Liver (tissue), 3 donors: ENCODE measurements around the gene ZNF32.

ENCODE experiments used
- EGR1 ChIP-seq, 2 donors: IDR thresholded peaks; 2 replicates each; pipeline ENCODE4 v1.6.1; 2016 to 2018; ENCODE audit warnings: antibody characterized with exemption in 2 of 2, low read depth in 2 of 2
- FOXA2 ChIP-seq: IDR thresholded peaks from 2 replicates; pipeline ENCODE4 v1.6.1; 2016; ENCODE audit warnings: antibody characterized with exemption
- GABPA ChIP-seq, 2 donors: IDR thresholded peaks in 1 of 2; conservative IDR thresholded peaks in 1 of 2; 2 replicates each; pipeline ENCODE4 v1.6.1; 2016; ENCODE audit warnings: antibody characterized with exemption in 2 of 2, mild to moderate bottlenecking in 1 of 2, moderate library complexity in 1 of 2
- HNF4A ChIP-seq, 2 donors: conservative IDR thresholded peaks; 2 replicates each; pipeline ENCODE4 v1.6.1; 2016; ENCODE audit warnings: antibody characterized with exemption in 2 of 2, mild to moderate bottlenecking in 2 of 2
- HNF4G ChIP-seq: IDR thresholded peaks from 2 replicates; pipeline ENCODE4 v1.6.1; 2016; ENCODE audit warnings: antibody characterized with exemption
- JUND ChIP-seq, 2 donors: IDR thresholded peaks; 2 replicates each; pipeline ENCODE4 v1.6.1; 2016; ENCODE audit warnings: antibody characterized with exemption in 2 of 2
- RAD21 ChIP-seq, 2 donors: IDR thresholded peaks; 2 replicates each; pipeline ENCODE4 v1.6.1; 2016; ENCODE audit warnings: antibody characterized with exemption in 2 of 2, mild to moderate bottlenecking in 2 of 2
- SP1 ChIP-seq: IDR thresholded peaks from 2 replicates; pipeline ENCODE4 v1.6.1; 2018; ENCODE audit warnings: antibody characterized with exemption, mild to moderate bottlenecking
- TAF1 ChIP-seq: conservative IDR thresholded peaks from 2 replicates; pipeline ENCODE4 v1.6.1; 2016; ENCODE audit warnings: antibody characterized with exemption, mild to moderate bottlenecking
- YY1 ChIP-seq: IDR thresholded peaks from 2 replicates; pipeline ENCODE4 v1.6.1; 2016; ENCODE audit warnings: antibody characterized with exemption, mild to moderate bottlenecking
- TF ChIP-seq, protein P1 (sequence below): IDR thresholded peaks from 2 replicates; pipeline ENCODE4 v1.6.1; 2016; ENCODE audit warnings: antibody characterized with exemption, mild to moderate bottlenecking
- TF ChIP-seq, protein P2 (sequence below): fragments of 150-350 bp; IDR thresholded peaks from 2 replicates; pipeline ENCODE4 v1.5.1; 2017; ENCODE audit warnings: improper control_type of control experiment, low read depth, low read length; ENCODE audit not compliant: missing input control
- TF ChIP-seq, protein P3 (sequence below): IDR thresholded peaks from 2 replicates; pipeline ENCODE4 v1.6.1; 2016; ENCODE audit warnings: antibody characterized with exemption
- TF ChIP-seq, protein P4 (sequence below): IDR thresholded peaks from 2 replicates; pipeline ENCODE4 v1.6.1; 2016; ENCODE audit warnings: antibody characterized with exemption
- donor health status: healthy.
- donor health status: healthy.

DNA sequence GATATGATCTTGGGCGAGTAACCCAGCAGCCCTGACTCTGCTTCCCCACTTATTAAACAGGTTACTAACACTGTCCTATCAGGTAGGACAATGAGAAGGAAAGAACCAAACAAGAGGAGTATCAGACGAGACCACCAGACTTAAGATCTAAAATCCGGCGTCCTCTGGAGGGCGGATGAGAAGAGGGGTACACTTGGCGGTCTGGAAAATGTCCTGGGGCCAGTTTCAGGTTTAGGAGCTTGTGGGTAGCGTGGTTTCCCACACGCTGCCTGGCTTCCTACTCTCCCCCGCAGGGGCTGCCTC is 635 bp downstream of the ZNF32 start:
- TF ChIP-seq, protein P1, sequence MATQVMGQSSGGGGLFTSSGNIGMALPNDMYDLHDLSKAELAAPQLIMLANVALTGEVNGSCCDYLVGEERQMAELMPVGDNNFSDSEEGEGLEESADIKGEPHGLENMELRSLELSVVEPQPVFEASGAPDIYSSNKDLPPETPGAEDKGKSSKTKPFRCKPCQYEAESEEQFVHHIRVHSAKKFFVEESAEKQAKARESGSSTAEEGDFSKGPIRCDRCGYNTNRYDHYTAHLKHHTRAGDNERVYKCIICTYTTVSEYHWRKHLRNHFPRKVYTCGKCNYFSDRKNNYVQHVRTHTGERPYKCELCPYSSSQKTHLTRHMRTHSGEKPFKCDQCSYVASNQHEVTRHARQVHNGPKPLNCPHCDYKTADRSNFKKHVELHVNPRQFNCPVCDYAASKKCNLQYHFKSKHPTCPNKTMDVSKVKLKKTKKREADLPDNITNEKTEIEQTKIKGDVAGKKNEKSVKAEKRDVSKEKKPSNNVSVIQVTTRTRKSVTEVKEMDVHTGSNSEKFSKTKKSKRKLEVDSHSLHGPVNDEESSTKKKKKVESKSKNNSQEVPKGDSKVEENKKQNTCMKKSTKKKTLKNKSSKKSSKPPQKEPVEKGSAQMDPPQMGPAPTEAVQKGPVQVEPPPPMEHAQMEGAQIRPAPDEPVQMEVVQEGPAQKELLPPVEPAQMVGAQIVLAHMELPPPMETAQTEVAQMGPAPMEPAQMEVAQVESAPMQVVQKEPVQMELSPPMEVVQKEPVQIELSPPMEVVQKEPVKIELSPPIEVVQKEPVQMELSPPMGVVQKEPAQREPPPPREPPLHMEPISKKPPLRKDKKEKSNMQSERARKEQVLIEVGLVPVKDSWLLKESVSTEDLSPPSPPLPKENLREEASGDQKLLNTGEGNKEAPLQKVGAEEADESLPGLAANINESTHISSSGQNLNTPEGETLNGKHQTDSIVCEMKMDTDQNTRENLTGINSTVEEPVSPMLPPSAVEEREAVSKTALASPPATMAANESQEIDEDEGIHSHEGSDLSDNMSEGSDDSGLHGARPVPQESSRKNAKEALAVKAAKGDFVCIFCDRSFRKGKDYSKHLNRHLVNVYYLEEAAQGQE = no peak
- TF ChIP-seq JUND (IDR thresholded peaks at IDR 0.05) (no peak), GABPA (IDR thresholded peaks at IDR 0.05 in 1 of 2, conservative IDR thresholded peaks at IDR 0.05 in 1 of 2) (no peak), HNF4A (conservative IDR thresholded peaks at IDR 0.05) (no peak), YY1 (no peak), TAF1 (no peak), SP1 (no peak), RAD21 (IDR thresholded peaks at IDR 0.05) (no peak), EGR1 (IDR thresholded peaks at IDR 0.05; ENCODE audit: low read depth in 2 of 2) (no peak), HNF4G (no peak), FOXA2 (no peak)
- TF ChIP-seq, protein P2, sequence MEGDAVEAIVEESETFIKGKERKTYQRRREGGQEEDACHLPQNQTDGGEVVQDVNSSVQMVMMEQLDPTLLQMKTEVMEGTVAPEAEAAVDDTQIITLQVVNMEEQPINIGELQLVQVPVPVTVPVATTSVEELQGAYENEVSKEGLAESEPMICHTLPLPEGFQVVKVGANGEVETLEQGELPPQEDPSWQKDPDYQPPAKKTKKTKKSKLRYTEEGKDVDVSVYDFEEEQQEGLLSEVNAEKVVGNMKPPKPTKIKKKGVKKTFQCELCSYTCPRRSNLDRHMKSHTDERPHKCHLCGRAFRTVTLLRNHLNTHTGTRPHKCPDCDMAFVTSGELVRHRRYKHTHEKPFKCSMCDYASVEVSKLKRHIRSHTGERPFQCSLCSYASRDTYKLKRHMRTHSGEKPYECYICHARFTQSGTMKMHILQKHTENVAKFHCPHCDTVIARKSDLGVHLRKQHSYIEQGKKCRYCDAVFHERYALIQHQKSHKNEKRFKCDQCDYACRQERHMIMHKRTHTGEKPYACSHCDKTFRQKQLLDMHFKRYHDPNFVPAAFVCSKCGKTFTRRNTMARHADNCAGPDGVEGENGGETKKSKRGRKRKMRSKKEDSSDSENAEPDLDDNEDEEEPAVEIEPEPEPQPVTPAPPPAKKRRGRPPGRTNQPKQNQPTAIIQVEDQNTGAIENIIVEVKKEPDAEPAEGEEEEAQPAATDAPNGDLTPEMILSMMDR = no peak
- TF ChIP-seq, protein P3, sequence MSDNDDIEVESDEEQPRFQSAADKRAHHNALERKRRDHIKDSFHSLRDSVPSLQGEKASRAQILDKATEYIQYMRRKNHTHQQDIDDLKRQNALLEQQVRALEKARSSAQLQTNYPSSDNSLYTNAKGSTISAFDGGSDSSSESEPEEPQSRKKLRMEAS = no peak
- TF ChIP-seq, protein P4, sequence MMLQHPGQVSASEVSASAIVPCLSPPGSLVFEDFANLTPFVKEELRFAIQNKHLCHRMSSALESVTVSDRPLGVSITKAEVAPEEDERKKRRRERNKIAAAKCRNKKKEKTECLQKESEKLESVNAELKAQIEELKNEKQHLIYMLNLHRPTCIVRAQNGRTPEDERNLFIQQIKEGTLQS = no peak
